GM12872 (cell line): Measurements from ENCODE around the gene DLGAP4.

ENCODE experiments used
- CTCF ChIP-seq: IDR thresholded peaks from 3 replicates; pipeline ENCODE4 v1.5.1; 2011; ENCODE audit warnings: low read depth, mild to moderate bottlenecking, low read length, moderate library complexity; ENCODE audit not compliant: insufficient read depth

The DLGAP4 gene

GRCh38 chr20:36479938-36480337, 173.8 kb downstream of the DLGAP4 start:
- no peak for TF ChIP-seq CTCF

GRCh38 chr20:36480456-36481048, 174.4 kb downstream of the DLGAP4 start:
- TF ChIP-seq CTCF, result no peak

- 0 out of 3 replicates have a peak, but pooled peaks have one; percentile 21 for TF ChIP-seq CTCF
These were observed 175.4 kb downstream of the DLGAP4 start for GRCh38 chr20:36481380-36482043.

- no peak for TF ChIP-seq CTCF
These were observed 175.9 kb downstream of the DLGAP4 start for GRCh38 chr20:36482044-36482473.

GRCh38 chr20:36483209-36483918, 177.2 kb downstream of the DLGAP4 start:
- no peak for TF ChIP-seq CTCF

GRCh38 chr20:36483919-36484808, 178.0 kb downstream of the DLGAP4 start:
- no peak for TF ChIP-seq CTCF

GRCh38 chr20:36485286-36485685, 179.1 kb downstream of the DLGAP4 start:
- TF ChIP-seq CTCF, result no peak
